HG02840 (cell line): ENCODE measurements around the gene SSR2.
"Not testable (repeated sequence)": the region's sequence is repeated elsewhere in the genome, so short reads cannot be mapped to it uniquely, and the experiment has no call there.

Source experiments
- ATAC-seq: cut with Tn5 transposase; IDR thresholded peaks from one replicate; pipeline ENCODE4 v1.9.1; 2021; ENCODE audit warnings: mild to moderate bottlenecking, moderate library complexity, moderate number of reproducible peaks; ENCODE audit not compliant: unreplicated experiment, low FRiP score

SSR2 gene

DNA sequence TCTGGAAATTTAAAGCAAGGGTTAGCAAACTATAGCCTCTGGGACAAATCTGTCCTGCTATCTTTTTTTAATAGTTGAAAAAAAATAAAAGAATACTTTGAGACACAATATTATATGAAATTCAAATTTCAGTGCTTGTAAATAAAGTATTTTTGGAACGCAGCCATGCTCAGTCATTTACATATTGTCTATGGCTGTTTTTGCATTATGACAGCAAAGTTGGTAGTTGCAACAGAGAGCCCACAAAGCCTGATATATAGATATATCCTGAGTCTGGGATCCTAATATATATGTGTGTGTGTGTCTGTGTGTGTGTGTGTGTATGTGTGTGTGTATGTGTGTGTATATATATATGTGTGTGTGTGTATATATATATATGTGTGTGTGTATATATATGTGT, 20.8 kb downstream of the SSR2 start:
- no peak for ATAC-seq

DNA sequence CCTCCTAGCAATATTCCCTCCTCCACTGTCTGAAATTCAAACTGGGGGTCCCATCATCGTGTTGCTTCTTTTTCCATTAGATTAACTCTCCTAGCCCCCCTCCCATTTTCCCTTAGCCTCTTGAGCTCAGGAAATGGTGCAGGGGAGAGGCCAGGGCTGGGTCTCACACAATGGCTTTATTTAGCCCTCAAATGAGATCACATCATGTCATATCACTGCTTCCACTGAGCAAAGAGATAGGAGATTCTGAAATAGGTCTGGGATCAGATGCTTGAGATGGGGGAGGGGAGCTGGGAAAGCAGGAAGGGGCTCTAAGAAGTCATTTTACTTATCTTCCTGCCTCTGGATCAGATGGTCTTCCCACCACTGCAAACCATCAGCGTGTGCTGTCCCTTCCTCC, 24.6 kb downstream of the SSR2 start:
- no peak for ATAC-seq

DNA sequence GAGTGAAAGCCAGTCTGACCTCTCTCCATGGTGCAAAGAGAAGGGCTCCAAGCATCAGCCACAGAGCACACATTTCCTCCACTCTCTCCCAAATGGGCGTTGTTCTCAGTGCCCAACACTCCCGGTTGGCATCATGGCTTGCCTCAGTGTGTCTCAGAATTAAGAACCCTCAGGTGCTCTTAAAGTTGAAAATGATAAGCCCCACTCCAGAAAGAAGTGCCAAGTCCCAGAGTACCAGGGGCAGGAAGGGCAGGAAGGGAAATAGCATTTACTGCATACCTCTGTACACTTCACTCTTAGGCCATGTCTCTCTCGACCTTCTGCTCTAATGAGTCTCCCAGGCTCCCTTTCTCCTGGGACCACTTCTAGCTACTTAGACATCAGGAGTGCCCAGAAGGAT, 27.2 kb downstream of the SSR2 start:
- no peak for ATAC-seq

DNA sequence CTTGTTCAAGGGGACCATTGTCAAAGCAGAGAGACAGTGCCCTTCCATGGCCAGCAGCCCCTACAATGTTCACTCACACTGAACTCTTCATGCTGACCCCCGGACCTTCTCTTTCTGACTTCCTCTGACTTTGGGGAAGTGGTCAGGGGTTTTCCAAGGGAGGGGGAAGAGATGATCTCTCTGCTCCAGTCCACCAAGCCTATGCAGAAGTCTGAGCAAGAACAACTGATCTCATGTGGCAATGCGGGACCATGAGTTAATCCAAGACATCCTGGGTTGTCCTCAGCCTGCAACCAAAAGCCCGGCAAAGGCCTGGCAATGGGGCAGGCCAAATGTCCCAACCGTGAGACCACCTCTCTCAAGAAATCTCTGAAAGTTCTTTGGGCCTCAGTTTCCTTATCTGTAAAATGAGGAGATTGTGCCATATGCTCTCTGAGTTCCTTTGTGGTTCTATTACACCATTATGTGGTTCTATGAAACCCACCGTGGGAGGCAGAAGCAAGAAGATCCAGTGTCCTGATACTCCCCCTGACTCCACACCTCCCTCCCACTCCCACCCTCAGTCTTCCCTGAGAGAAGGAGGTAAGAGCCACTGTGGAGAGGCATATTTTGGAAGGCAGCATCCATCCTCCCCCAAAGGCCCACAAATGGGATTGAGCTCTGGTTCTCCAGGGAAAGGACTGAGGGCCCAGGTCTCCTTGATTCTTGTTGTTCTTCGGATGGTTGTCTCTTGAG, 30.6 kb downstream of the SSR2 start:
- ATAC-seq = no peak

DNA sequence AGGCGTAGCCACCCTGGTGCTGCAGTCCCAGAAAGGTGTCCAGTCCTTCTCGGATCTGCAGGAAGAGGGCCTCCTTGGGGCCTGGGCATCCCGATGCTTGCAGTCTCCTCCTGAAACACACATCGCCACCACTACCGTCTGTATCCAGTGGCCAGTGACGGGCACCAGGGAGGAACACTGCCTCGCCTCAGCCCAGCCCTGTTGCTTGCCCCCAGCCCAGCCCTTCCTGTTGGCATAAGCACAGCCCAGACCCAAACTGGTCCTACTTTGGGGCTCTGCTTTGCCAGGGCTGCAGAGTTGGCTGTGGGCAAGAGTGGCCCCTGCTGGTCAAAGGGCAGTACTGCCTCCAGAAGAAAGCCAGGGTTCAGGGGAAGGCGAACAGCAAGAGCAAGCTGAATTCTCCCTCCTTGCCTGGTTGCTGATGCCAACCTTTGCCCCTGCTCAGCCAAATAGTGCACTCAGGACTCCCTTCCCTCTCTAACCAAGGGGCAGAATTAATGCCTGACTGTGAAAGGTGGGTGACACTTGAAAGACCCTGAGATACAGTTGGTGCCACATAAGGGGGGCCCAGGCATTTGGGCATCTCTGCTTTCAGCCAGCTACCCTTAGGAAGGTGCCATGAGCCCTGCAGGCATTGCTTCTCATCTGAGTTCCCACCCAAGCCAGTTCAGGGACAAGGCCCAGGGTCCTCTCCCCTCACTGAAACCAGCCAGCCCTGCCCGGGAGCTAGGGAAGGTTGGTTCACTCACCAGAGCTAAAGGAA, 31.3 kb downstream of the SSR2 start:
- peak; percentile 68 for ATAC-seq

DNA sequence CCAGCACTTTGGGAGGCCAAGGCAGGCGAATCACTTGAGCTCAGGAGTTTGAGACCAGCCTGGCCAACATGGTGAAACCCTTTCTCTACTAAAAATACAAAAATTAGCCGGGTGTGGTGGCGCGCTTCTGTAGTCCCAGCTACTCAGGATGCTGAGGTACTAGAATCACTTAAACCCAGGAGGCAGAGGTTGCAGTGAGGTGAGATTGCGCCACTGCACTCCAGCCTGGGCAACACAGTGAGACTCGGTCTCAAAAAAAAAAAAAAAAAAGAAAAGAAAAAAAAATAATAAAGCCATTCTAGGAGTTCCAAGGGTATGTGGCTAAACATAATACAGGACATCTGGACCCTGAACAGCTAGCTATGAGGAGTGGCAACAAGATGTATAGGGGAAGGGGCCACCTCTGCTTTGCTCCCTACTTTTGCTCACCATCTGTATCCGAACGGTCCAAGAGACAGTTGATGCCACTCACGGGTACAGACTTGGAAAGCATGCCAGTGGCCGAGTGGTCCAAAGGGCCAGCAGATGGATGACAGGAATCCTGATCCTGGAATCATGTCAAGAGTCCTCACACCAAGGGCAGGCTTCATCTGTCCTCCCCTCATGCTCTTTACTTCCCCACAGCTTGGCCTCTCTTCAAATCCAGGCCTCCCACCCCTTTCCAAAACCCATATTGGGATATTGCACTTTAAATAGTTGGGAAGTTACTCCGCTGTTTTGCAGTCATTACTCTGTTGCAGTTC, 35.7 kb downstream of the SSR2 start:
- not testable (repeated sequence) for ATAC-seq

DNA sequence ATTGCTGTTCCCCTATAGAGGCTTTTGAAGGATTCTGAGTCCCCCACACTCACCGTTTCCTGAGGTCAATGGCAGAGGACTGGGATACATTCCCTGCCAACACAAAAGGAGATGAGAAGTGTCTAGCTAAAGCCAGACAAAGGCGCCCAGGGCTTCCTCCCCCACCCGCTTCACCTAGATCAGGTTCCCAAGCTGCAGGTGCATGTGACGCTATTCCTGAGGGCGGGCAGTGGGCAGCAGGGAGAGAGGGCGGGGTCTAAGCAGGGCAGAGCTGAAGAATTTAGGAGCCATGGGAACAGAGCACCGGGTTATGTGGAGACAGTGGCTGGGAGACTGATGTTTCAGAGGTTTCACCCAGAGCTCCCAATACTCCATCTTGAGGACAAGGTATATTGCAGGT, 36.4 kb downstream of the SSR2 start:
- no peak for ATAC-seq

DNA sequence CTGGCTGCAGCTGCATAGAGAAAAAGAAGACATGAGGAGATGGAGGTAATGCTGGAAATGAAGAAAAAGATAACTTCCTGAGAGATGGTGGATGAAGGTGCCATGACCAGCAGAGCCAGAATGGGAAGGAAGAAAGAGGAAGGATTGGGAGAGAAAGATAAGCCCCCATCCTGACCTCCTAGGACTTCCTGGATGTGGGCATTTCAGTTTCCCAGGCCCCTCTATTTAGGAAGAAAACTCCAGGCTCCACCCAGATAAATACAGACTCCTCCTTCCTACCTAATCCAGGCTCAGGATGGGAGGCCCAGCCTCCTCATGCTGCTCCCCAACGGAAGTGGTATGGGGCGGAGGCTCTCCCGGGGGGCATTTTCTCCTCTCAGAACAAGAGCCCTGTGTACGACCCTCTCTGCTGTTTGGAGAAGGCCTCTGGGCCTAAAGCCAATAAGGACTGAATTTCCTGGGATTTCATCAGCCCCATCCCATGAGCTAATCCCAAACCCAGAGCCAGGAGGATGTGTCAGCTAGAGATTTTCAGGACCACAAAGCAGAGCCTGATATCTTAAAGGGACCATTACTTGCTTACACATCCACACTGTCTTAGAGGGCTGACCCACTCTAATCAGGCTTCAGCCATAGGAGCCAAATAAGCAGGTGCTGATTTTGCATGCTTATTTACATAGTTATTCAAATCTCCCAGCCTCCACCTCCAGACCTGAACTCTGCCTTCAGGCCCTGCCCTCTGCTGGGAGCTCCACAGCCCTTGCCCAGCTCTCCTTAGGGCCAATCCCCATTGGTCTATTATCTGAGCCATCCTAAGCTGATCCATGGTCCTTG, 37.3 kb downstream of the SSR2 start:
- ATAC-seq = no peak

DNA sequence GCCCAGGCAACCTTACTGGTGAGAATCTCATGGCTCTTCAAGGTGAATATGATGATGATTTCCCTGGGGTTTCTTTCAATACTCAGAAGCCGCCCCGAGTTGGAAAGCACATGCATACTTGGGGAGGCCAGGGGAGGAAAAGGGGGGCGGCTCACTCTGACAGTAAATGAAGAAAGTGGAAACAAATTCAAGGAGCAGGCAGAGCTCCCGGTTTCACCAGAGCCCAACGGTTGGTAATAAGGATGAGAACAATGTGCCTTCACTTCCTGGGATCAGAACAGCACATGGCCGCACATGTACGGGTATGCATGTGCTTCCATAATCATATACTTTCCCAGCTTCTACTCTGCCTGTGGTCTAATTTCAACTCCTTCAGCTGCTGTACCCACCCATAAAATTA, 38.6 kb downstream of the SSR2 start:
- ATAC-seq = no peak

DNA sequence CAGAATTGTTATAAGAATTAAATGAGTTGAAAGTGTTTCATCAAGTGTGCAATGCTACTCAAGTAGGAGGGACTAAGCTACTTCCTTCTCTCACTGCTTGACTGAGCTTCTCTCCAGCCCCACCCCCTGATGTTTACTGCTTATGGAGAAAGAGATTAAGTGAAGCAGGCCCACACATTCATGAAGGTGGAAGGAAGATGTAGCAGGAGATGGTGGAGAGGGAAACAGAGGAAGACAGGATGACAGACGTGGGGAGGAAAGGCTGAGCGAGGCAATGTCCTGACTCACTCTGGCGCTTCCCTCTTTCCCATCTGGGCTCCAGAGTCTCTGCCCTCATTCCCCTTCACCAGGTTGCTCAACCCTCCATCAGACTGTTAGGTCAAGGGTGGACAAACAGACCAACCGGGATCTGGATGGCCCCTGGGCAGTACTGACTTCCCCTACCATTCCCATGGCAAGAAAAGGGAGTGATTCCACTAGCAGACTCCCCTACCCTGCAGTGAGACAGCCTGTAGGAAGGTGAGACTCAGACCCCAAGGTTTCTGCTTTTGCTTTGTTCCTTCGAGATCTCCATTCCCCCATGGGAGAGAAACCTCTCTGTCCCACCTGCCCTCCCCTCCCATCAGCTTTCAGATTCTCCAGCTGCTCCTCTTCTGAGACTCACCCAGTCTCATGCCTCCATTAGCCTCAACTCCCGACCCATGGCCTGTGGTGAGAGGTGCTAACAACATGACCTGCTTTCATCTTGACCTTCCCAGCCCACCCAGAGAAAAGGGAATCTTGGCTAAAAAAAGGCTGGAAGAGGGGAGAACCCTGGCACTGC, 39.3 kb downstream of the SSR2 start:
- ATAC-seq = no peak

DNA sequence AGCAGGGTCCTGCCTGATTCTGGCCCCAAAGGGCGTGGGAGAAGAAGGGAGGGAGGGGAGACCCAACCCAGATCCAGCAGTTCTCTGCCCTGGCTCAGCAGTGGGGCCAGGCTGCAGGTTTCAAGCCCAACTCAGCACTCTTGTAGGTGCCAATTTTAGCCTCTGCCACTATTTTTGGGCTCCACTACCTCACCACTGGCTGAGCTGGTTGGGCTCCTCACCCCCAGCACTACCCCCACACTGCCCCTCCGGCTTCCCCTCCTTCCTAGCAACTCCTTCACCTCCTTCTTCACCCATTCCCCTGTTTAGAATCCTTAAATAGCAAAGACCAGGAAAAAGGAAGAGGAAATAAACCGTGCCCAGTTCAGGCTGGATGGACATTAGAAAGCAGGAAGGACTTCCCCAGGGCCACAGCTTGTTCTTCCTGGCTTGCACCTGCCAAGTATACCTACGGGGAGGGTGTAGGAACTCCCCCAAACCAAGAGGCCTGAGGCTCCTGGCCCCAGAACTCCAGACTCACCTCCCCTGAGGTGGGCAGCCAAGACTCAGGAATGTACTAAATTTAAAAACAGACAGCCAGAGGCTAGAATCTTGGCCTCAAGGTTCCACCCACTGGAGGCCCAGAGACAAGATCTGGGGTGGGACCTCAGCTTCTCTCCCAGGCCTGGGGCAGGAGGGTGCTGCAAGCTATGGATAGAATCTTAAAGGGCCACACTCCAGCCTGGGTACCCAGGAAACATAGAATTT, 41.0 kb downstream of the SSR2 start:
- ATAC-seq = no peak

DNA sequence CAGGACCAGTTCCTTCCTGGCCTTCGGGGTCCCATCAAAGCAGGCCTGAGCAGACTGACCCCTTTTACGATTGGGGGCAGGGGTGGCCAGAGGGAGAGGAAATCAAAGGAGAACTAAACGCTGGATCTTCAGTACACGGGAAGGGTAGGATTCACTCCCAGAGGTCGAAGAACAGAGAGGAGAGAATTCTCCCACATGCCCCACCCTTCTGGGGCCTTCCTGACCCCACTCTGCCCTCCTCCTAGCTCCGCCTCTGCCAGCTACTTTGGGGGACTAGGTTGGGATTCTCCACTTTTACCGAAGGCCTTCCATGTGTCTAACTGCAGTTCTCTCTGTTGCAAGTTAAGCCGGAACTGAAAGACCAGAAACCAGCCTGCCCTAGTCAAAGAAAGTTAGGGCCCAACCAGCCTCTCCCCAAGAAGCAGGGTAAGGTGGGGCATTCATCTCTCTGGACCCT, 41.8 kb downstream of the SSR2 start:
- no peak for ATAC-seq

DNA sequence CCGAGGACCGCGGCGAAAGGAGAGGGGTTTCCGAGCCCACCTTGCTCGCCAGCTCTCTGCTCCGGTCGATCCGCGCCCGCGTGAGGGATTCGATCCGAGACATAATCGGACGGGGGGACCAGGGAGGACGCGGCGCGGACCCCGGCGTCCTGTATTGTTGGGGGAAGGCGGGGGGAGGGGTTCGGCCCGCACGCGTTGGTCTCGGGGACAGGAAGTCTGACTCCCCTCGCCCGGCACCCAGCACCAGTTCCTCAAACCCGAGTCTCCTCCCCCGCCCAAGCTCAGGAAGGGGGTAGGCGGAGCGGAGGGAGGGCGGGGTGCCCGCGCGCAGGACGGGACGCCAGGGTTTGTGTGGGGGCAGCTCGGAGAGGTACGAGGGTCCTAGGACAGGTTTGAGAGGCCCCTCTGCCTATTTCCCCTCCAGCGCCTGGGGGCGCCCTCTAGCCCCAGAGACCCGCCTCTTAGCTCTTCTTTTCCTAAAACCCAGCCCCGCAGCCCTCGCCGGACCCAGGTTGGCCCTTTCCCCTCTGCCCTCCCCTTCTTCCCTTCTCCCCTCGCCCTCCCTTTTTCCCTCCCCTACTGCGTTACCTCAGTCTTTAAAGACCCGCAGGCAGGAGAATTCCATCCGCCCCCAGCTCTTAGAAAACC, 42.3 kb downstream of the SSR2 start, which contains the start of gene ARHGEF2:
Gene ARHGEF2 (minus strand): TSS at position 223 of the 648 bp plus-strand sequence. CDS start 120 bp downstream, at position 103.
- peak; percentile 43 for ATAC-seq

DNA sequence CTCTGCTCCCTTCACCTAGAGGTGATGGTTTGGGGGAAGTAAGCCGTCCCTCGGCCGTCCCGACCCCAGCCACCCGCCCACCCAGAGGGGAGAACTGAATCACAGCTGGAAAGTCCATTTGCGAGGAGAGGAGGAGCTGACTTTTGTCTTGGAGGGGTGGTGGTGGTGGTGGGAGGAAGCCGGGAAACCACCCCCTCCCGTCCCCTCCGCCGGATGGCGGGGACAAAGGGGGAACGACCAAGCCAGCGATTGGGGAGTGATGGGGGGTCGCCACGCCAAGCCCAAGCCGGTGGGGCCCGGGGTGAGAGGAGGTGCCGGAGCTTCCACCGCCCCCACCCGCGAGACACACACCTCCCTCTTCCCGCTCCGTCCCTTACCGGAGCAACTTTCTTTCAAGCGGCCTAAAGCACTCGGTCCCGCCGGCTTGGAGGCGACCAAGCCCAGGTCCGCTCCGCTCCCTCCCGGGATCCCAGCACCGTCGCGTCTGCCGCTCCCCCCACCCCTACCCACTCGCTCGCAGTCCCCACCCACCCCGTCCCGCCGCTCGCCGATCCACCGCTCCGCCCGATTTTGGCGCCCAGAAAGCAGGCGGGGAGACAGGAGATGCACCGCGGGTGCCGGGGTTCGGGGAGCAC, 42.9 kb downstream of the SSR2 start:
- ATAC-seq = no peak

DNA sequence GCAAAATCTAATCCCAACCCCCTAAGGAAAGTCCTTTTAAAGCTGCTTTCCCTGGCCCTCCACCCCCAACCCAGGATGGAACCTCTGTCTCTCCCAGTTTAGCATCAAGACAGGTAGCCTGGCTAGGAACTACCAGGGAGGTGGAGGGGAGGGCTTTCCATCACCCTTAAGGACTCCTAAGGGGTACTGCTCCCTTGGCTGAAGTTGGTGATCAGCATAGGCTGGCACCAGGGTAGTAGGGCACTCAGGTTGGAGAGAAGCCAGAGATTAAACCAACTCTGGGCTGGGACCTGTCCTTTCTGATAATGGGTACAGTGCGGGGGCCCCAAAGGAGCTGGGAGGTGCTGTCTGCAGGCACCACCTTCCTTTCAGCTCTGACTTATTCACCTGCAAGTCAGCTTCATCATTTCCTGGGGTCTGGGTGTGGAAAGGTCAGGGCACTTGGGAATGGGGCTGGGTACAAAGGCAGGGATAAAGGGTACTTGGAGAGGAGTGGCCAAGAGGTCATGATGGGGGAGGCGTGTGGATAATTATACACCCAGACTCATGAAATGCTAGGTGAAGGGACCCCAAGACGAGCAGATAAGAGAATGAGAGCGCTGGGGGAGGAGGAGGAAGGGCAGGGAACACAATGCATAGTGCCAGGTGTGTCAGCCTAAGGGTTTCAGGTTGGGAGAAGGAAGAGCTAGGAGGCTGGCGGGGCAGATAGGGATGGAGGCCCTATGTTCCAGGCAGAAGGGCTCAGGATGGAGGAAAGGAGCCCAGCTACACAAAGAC, 43.6 kb downstream of the SSR2 start:
- ATAC-seq = no peak

DNA sequence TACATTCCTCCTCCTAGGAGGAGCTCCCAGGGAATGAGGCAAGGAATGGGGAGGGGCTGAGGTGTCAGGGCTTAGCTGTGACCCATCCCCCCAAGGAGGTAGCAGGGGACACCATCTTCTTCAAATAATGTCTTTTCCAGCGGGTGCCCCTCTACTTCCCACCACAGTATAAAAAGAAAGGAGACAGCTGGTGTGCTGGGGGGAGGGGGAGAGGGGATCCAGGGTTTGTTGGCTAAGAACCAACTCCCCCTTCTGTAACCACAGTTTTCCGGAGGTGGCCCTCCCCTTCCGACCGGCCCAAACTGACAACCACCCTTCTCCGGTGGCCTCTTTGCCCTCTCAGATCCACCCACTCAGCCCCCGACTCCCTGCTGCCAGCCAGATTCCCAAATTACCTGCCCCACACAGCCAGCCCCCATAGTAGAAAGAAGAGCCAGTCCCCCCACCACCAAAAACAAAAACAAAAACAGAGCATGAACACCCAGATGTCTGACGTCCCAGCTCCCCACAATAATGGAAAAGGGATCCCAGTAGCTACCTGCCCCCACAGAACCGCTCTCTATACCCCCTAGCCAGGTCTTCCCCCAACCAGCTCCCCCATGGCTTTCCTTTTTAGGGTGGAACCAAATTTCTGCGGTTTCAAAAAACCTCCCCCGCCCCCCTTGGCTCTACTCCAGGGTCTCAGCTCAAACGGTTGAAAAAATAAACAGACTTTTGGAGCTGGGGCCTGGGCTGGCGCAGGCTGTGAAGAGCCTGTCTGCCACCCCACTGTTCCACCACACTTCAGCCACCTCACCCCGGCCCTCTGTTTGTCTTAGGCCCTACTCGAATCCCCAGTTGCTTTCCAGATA, 44.5 kb downstream of the SSR2 start:
- ATAC-seq = no peak
